ENCODE results near the gene ARHGAP45. TPM values are rescaled to one million over a fixed set of nuclear protein-coding genes. Genes with fewer than 3 reads are reported as not detected.

The ARHGAP45 gene
- total RNA-seq, 2 donors from 2014 or later, result 13.2 to 23.4 TPM

GRCh38 chr19:1088416-1089010 lies 21.5 kb downstream of the ARHGAP45 start:
- Histone ChIP-seq H3K36me3 (replicated peaks in 1 of 2; ENCODE audit: insufficient read depth in 1 of 2, low read depth in 2 of 2) (peaks cover 2 to 11% of the 10 kb centered on the region in 2 donors), H3K27ac (peak overlapping the region in 2 of 4 donors; percentile 36 to 72), H3K27me3 (no peaks in the 10 kb centered on the region), H3K4me1 (peaks cover 18% of the 10 kb centered on the region), H3K4me3 (no peak overlapping the region), H3K9me3 (no peaks in the 10 kb centered on the region)
- peak in 1 of 4 donors; percentile 37 for DNase-seq
- ATAC-seq, result no peak
- 80 to 93% methylated on average over 14 to 17 of the region's 27 CpGs for WGBS, 2 donors
- TF ChIP-seq CTCF (IDR thresholded peaks at IDR 0.05), result no peak
- peak in 1 of 3 donors; percentile 11 for TF ChIP-seq POLR2A (IDR thresholded peaks at IDR 0.05)
- intact Hi-C loops (cut with DNase I), result no loop called here

- H3K27ac ChIP-seq, result no peak overlapping the region
- no peak for ATAC-seq
- intact Hi-C loops (cut with DNase I), result no loop called here
Measured at GRCh38 chr19:1089126-1089771, 22.3 kb downstream of the ARHGAP45 start.

GRCh38 chr19:1089891-1090290 lies 22.9 kb downstream of the ARHGAP45 start:
- H3K9me3 ChIP-seq, result no peaks in the 10 kb centered on the region
- H3K27ac ChIP-seq, result no peak overlapping the region
- 76% methylated on average over 15 of the region's 22 CpGs; no CpG with 5 or more reads in 1 of the 2 donors for WGBS, 2 donors
- peaks cover 2 to 11% of the 10 kb centered on the region in 2 donors for H3K36me3 ChIP-seq (replicated peaks in 1 of 2; ENCODE audit: insufficient read depth in 1 of 2, low read depth in 2 of 2)
- no peaks in the 10 kb centered on the region for H3K27me3 ChIP-seq
- intact Hi-C loops (cut with DNase I), result no loop called here
- TF ChIP-seq CTCF (IDR thresholded peaks at IDR 0.05) (no peak), POLR2A (IDR thresholded peaks at IDR 0.05) (no peak)
- H3K4me1 ChIP-seq, result peaks cover 19% of the 10 kb centered on the region
- DNase-seq, result no peak
- no peak overlapping the region for H3K4me3 ChIP-seq
- ATAC-seq, result no peak

More at GRCh38 chr19:1089126-1089771, 22.3 kb downstream of the ARHGAP45 start:
- no peak for TF ChIP-seq CTCF (IDR thresholded peaks at IDR 0.05)
- TF ChIP-seq POLR2A (IDR thresholded peaks at IDR 0.05), result no peak
- H3K4me3 ChIP-seq, result no peak overlapping the region
- WGBS, 2 donors, result 91 to 95% methylated on average over 13 to 32 of the region's 32 CpGs
- peaks cover 2 to 11% of the 10 kb centered on the region in 2 donors for H3K36me3 ChIP-seq (replicated peaks in 1 of 2; ENCODE audit: insufficient read depth in 1 of 2, low read depth in 2 of 2)
- no peak for DNase-seq
- H3K9me3 ChIP-seq, result no peaks in the 10 kb centered on the region
- peaks cover 18% of the 10 kb centered on the region for H3K4me1 ChIP-seq
- no peaks in the 10 kb centered on the region for H3K27me3 ChIP-seq

- no peak for TF ChIP-seq CTCF (IDR thresholded peaks at IDR 0.05)
Measured at GRCh38 chr19:1090731-1091543, 24.0 kb downstream of the ARHGAP45 start.

More at GRCh38 chr19:1090731-1091543, 24.0 kb downstream of the ARHGAP45 start:
- no peaks in the 10 kb centered on the region for H3K27me3 ChIP-seq
- no peak overlapping the region for H3K4me3 ChIP-seq
- H3K9me3 ChIP-seq, result no peaks in the 10 kb centered on the region
- peaks cover 25% of the 10 kb centered on the region for H3K4me1 ChIP-seq
- intact Hi-C loops (cut with DNase I), result no loop called here
- no peak for DNase-seq
- H3K36me3 ChIP-seq (replicated peaks in 1 of 2; ENCODE audit: insufficient read depth in 1 of 2, low read depth in 2 of 2), result peaks cover 2 to 11% of the 10 kb centered on the region in 2 donors
- no peak overlapping the region for H3K27ac ChIP-seq
- no peak for ATAC-seq
- WGBS, 2 donors, result 91 to 93% methylated on average over 21 to 38 of the region's 38 CpGs

Data from body of pancreas (tissue), 4 donors.